HepG2 (cell line): ENCODE results near the gene FBXO24. TPM values are rescaled to one million over a fixed set of nuclear protein-coding genes. Genes with fewer than 3 reads are reported as not detected.

Experiments
- HNF1A ChIP-seq, 2 experiments: sonication (generic) in 1 of 2; formaldehyde crosslinking in 1 of 2; IDR thresholded peaks; 2 replicates each; pipeline versions ENCODE4 v1.4.0 to v1.6.1; 2016 to 2020; ENCODE audit warnings: borderline replicate concordance in 1 of 2, low read depth in 1 of 2, mild to moderate bottlenecking in 1 of 2, missing genetic modification reagents in 1 of 2
- LBX2 ChIP-seq: sonication (generic); formaldehyde crosslinking; IDR thresholded peaks from 2 replicates; pipeline ENCODE4 v1.5.0; 2020; ENCODE audit warnings: missing genetic modification reagents, mild to moderate bottlenecking, borderline replicate concordance
- NCOA2 ChIP-seq: sonication (generic); formaldehyde crosslinking; IDR thresholded peaks from 2 replicates; pipeline ENCODE4 v1.8.0; 2022; ENCODE audit warnings: inconsistent platforms
- ONECUT2 ChIP-seq: sonication (generic); formaldehyde crosslinking; IDR thresholded peaks from 2 replicates; pipeline ENCODE4 v1.4.0; 2020; ENCODE audit warnings: missing genetic modification reagents
- PHF8 ChIP-seq: sonication (generic); formaldehyde crosslinking; IDR thresholded peaks from 2 replicates; pipeline ENCODE4 v1.5.0; 2020; ENCODE audit warnings: missing genetic modification reagents
- REST ChIP-seq, 2 experiments: IDR thresholded peaks; 2 replicates each; pipeline ENCODE4 v1.6.1; 2011 to 2012; ENCODE audit warnings: low read length in 2 of 2, borderline replicate concordance in 1 of 2, low read depth in 1 of 2, mild to moderate bottlenecking in 1 of 2, moderate library complexity in 1 of 2
- SIX1 ChIP-seq: sonication (generic); formaldehyde crosslinking; IDR thresholded peaks from 2 replicates; pipeline ENCODE4 v1.4.0; 2020; ENCODE audit warnings: missing genetic modification reagents, borderline replicate concordance
- SKI ChIP-seq: fragments of 450-650 bp; IDR thresholded peaks from one replicate; pipeline ENCODE4 v1.6.1; 2018; ENCODE audit warnings: mild to moderate bottlenecking; ENCODE audit not compliant: partially characterized antibody
- SMARCC2 ChIP-seq: fragments of 450-650 bp; IDR thresholded peaks from 2 replicates; pipeline ENCODE4 v1.6.1; 2017; ENCODE audit warnings: antibody characterized with exemption, mild to moderate bottlenecking
- SNAPC2 ChIP-seq: sonication (generic); formaldehyde crosslinking; IDR thresholded peaks from 2 replicates; pipeline ENCODE4 v1.8.1; 2022; ENCODE audit warnings: mild to moderate bottlenecking, missing genetic modification reagents
- STAT5B ChIP-seq: sonication (generic); formaldehyde crosslinking; IDR thresholded peaks from 2 replicates; pipeline ENCODE4 v1.4.0; 2020; ENCODE audit warnings: missing genetic modification reagents
- TFE3 ChIP-seq: IDR thresholded peaks from 2 replicates; pipeline ENCODE4 v1.6.1; 2016
- ZNF18 ChIP-seq: sonication (generic); formaldehyde crosslinking; IDR thresholded peaks from 2 replicates; pipeline ENCODE4 v1.8.0; 2022; ENCODE audit warnings: mild to moderate bottlenecking, missing genetic modification reagents; ENCODE audit not compliant: insufficient replicate concordance
- ZNF225 ChIP-seq: sonication (generic); formaldehyde crosslinking; IDR thresholded peaks from 2 replicates; pipeline ENCODE4 v1.4.0; 2020; ENCODE audit warnings: mild to moderate bottlenecking, missing genetic modification reagents
- ZNF232 ChIP-seq: sonication (generic); formaldehyde crosslinking; IDR thresholded peaks from 2 replicates; pipeline ENCODE4 v1.4.0; 2020; ENCODE audit warnings: missing genetic modification reagents, borderline replicate concordance
- ZNF775 ChIP-seq: sonication (generic); formaldehyde crosslinking; IDR thresholded peaks from 2 replicates; pipeline ENCODE4 v1.4.0; 2020; ENCODE audit warnings: missing genetic modification reagents, mild to moderate bottlenecking, moderate library complexity, borderline replicate concordance
- polyA plus RNA-seq, 8 experiments: library from polyadenylated mRNA; depleted of rRNA in 3 of 8; stranded (reverse) in 7 of 8; unstranded in 1 of 8; fragments of >200 nt; fragmentation: Illumina TruSeq in 4 of 8; extraction: Trizol in 4 of 8; gene quantifications; 2 replicates each; pipeline versions ENCODE4 v1.2.1 to v1.2.3, GENCODE V29; 2011 to 2016; ENCODE audit warnings: low read depth in 4 of 8, missing spikeins in 1 of 8, mixed read lengths in 1 of 8; ENCODE audit not compliant: insufficient read depth in 1 of 8
- total RNA-seq, 5 experiments: library from RNA; depleted of rRNA; stranded (reverse); fragments of >200 nt; fragmentation: Illumina TruSeq; extraction: Trizol; gene quantifications; 2 replicates each; pipeline ENCODE4 v1.2.3, GENCODE V29; 2016; ENCODE audit warnings: low read depth in 1 of 5

The FBXO24 gene
- total and polyA plus RNA-seq, 2 of the 13 experiments (the other 11 are each of a cell fraction or from before 2014, with no cell fraction given), result 0.20 to 0.55 TPM

- TF ChIP-seq SIX1 (0 out of 2 replicates have a peak, but pooled peaks have one; percentile 33), PHF8 (CRISPR knock-in tag) (no peak), STAT5B (CRISPR knock-in tag) (0 out of 2 replicates have a peak, but pooled peaks have one; percentile 48), ZNF232 (CRISPR knock-in tag) (no peak; the same call in 1 of the 2 replicates), SMARCC2 (no peak), HNF1A (IDR thresholded peaks at IDR 0.05; ENCODE audit: low read depth) (peak; percentile 17; the same call in 1 of the 2 replicates), HNF1A (CRISPR knock-in tag; IDR thresholded peaks at IDR 0.05; ENCODE audit: borderline replicate concordance) (0 out of 2 replicates have a peak, but pooled peaks have one; percentile 21), SNAPC2 (CRISPR knock-in tag) (no peak; the same call in 1 of the 2 replicates), REST (IDR thresholded peaks at IDR 0.05; ENCODE audit: borderline replicate concordance in 1 of 2, low read depth in 1 of 2, low read length in 2 of 2) (peak in 1 of 2 experiments; percentile 51; a peak in 2 of 4 replicates), ZNF18 (peak; percentile 79), LBX2 (CRISPR knock-in tag) (0 out of 2 replicates have a peak, but pooled peaks have one; percentile 49), ONECUT2 (CRISPR knock-in tag) (no peak), ZNF225 (peak; percentile 94; the same call in 1 of the 2 replicates), SKI (no peak), NCOA2 (CRISPR knock-in tag) (no peak), ZNF775 (CRISPR knock-in tag) (no peak), TFE3 (CRISPR knock-in tag) (peak; percentile 13; the same call in 1 of the 2 replicates)
Measured at GRCh38 chr7:100538654-100539435, 47.3 kb upstream of the FBXO24 start, which contains the start of gene AGFG2 (continued).
